Measurements from ENCODE around the gene OVCA2.

GRCh38 chr17:2027528-2028233, 14.1 kb upstream of the OVCA2 start:
- TF ChIP-seq, protein P1, sequence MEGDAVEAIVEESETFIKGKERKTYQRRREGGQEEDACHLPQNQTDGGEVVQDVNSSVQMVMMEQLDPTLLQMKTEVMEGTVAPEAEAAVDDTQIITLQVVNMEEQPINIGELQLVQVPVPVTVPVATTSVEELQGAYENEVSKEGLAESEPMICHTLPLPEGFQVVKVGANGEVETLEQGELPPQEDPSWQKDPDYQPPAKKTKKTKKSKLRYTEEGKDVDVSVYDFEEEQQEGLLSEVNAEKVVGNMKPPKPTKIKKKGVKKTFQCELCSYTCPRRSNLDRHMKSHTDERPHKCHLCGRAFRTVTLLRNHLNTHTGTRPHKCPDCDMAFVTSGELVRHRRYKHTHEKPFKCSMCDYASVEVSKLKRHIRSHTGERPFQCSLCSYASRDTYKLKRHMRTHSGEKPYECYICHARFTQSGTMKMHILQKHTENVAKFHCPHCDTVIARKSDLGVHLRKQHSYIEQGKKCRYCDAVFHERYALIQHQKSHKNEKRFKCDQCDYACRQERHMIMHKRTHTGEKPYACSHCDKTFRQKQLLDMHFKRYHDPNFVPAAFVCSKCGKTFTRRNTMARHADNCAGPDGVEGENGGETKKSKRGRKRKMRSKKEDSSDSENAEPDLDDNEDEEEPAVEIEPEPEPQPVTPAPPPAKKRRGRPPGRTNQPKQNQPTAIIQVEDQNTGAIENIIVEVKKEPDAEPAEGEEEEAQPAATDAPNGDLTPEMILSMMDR (IDR thresholded peaks at IDR 0.05) = no peak
- TF ChIP-seq POLR2A (IDR thresholded peaks at IDR 0.05) = no peak

Measured in body of pancreas (tissue), 4 donors.